T-helper 2 cell (primary cell): ENCODE results near the gene GSTA1.
"Not testable (repeated sequence)": the region's sequence is repeated elsewhere in the genome, so short reads cannot be mapped to it uniquely, and the experiment has no call there.

Experiments
- DNase-seq, 5 experiments: peaks; one replicate each; pipeline versions ENCODE4 v3.0.0 to v3.0.0-alpha.2; 2012 to 2022

GSTA1 gene

GRCh38 chr6:52753137-52753536 lies 50.5 kb downstream of the GSTA1 start:
- DNase-seq: not testable (repeated sequence)

DNA sequence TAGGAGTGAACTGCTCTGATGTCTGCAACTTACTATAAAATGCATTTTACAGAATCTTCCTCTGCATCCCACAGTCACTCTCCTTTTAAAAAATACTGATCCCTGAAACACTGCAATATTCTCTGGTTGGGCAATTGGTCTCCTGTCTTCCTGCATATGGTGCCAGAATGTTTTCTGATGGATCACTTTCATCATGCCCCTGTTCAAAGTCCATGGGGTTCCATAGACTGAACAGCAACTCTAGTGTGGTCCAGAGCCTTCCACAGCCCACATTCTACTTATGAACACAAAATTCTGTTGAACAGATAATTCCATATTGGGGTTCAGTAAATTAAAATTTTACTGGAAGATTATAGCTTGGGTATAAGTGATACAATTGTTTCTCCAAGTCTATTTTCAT lies 51.3 kb downstream of the GSTA1 start:
- no peak for DNase-seq

DNA sequence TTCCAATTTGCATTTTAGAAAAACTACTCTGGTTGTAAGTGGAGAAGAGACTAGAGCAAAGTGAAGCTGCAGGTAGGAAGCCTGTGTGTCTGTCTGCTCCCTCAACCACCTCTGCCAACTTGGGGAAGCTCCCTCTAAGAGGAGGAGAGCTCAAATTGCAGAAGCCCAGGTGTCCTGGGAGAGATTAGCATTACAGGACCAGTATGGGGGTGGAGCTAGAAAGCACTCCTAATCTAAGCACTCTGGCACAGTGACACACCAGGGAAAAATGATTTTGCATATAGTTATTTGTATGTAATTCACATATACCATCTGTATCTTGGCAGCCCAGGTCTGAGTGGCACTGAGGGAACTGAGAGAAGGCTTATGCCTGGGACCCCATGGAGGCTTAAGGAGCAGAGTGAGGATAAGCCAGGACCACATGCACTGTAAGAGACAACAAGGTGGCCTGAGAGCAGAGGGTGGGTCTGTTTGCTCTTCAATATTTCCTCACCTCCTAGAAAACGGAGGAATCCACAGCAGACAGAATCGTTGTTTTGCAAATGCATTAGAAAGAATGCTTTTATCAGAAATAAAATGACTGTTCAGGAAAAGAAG lies 54.0 kb downstream of the GSTA1 start:
- DNase-seq: no peak

- DNase-seq: not testable (repeated sequence)
Observed at GRCh38 chr6:52747301-52747700, 56.3 kb downstream of the GSTA1 start.

- DNase-seq: no peak
Observed at GRCh38 chr6:52746213-52746612, 57.4 kb downstream of the GSTA1 start.

GRCh38 chr6:52745764-52746201 lies 57.8 kb downstream of the GSTA1 start:
- DNase-seq: no peak

DNA sequence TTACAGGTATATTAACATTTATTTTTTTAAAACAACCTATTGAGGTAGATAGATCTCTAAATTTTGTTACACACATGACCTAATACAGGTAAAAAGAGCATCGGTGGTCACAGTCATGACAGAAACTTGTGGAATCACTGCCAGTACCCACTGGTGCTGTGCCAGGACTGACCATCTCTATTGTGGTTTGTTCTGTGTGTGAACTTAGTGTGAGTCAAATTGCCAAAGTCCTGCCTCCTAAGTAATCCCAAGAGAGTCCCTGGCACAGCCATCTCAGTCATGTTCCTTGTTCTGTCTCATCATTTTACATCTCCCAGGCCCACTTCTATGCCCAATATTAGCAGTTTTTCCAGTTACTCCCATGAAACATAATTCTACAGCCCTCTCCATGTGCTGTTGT lies 61.7 kb downstream of the GSTA1 start:
- no peak for DNase-seq
